Endometrium (tissue), 2 donors: Measurements from ENCODE around the gene POLR2I.
"Not testable (repeated sequence)": the region's sequence is repeated elsewhere in the genome, so short reads cannot be mapped to it uniquely, and the experiment has no call there.

ENCODE experiments used
- FAIRE-seq: peaks from 2 replicates; lab custom pipeline; 2012; peaks lifted over from hg19 to GRCh38; lab: Jason Lieb, UNC
- donor health status: control.
- donor health status: control.

Gene POLR2I

GRCh38 chr19:36114721-36115452 lies at the start of gene POLR2I:
Gene POLR2I, minus strand, starts transcription at chr19:36114875. Its CDS starts 19 bp downstream, at chr19:36114856.
- FAIRE-seq = peak; percentile 99

GRCh38 chr19:36163813-36164212 lies 49.1 kb upstream of the POLR2I start:
- no peak for FAIRE-seq

- FAIRE-seq = no peak
Observed at GRCh38 chr19:36160821-36161596, 46.3 kb upstream of the POLR2I start.

- FAIRE-seq = no peak
Observed at GRCh38 chr19:36153126-36153525, 38.5 kb upstream of the POLR2I start.

- FAIRE-seq = no peak
Observed at GRCh38 chr19:36152352-36153091, 37.8 kb upstream of the POLR2I start, which contains the start of gene COX7A1. Gene COX7A1, minus strand, starts transcription at chr19:36152447. Its CDS starts 40 bp downstream, at chr19:36152407.

- no peak for FAIRE-seq
Observed at GRCh38 chr19:36152019-36152351, 37.3 kb upstream of the POLR2I start.

GRCh38 chr19:36151144-36152018 lies 36.7 kb upstream of the POLR2I start:
- FAIRE-seq = no peak

GRCh38 chr19:36150586-36150985 lies 35.9 kb upstream of the POLR2I start:
- FAIRE-seq = no peak

- no peak for FAIRE-seq
Observed at GRCh38 chr19:36149673-36150406, 35.2 kb upstream of the POLR2I start.

- FAIRE-seq = no peak
Observed at GRCh38 chr19:36144624-36145023, 29.9 kb upstream of the POLR2I start.

- FAIRE-seq = no peak
Observed at GRCh38 chr19:36142496-36142895, 27.8 kb upstream of the POLR2I start.

GRCh38 chr19:36142046-36142445 lies 27.4 kb upstream of the POLR2I start:
- no peak for FAIRE-seq

GRCh38 chr19:36141039-36141927 lies 26.6 kb upstream of the POLR2I start:
- no peak for FAIRE-seq

GRCh38 chr19:36140304-36141038 lies 25.8 kb upstream of the POLR2I start:
- FAIRE-seq = no peak

GRCh38 chr19:36139473-36140303 lies 25.0 kb upstream of the POLR2I start, which contains the start of gene CAPNS1:
Gene CAPNS1, plus strand, starts transcription at chr19:36140066. Its CDS starts 946 bp downstream, at chr19:36141012.
- FAIRE-seq = peak; percentile 46

- FAIRE-seq = no peak
Observed at GRCh38 chr19:36139120-36139472, 24.4 kb upstream of the POLR2I start.

- FAIRE-seq = no peak
Observed at GRCh38 chr19:36136964-36137686, 22.4 kb upstream of the POLR2I start.

- FAIRE-seq = not testable (repeated sequence)
Observed at GRCh38 chr19:36134867-36135266, 20.2 kb upstream of the POLR2I start.
